GM15510 (cell line): ENCODE data around the gene MSH5.

Experiments used
- POLR2A ChIP-seq: IDR thresholded peaks from 3 replicates; pipeline ENCODE4 v1.6.1; 2011; ENCODE audit warnings: borderline replicate concordance; ENCODE audit not compliant: insufficient read length; ENCODE audit errors: extremely low read depth

Gene MSH5

GRCh38 chr6:31770860-31771259 is 31.1 kb downstream of the MSH5 start:
- no peak for TF ChIP-seq POLR2A

DNA sequence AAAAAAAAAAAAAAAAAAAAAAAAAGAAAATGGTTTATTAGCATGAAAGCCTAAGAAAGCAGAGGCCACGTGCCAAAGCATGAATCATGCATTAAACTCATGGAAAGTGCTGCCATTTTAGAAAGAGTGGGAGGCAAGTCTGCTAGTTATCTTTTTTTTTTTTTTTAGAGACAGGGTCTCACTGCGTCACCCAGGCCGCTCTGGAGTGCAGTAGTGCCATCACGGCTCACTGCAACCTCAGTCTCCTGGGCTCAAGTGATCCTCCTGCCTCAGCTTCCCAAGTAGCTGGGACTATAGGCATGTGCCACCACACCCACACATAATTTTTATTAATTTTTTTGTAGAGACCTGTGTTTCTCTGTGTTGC is 32.2 kb downstream of the MSH5 start:
- no peak for TF ChIP-seq POLR2A

DNA sequence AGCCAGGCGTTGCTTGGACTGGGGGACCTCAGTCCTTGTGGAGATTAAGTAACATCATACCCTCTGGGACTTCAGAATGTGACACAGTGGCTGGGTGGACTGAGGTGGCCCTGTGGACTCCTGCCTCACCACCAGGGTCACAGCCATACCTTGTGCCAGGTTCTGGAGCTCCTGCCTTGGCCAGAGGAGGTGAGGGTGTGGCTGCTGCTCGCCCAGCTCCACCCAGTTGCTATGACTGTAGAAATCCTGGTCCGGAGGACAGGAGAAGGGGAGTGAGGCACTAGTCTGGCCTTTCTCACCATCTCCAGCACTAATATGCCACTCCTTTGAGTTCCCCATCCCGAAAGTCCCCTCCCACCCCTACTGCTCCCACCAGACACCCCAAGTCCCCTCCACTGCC is 35.4 kb downstream of the MSH5 start:
- no peak for TF ChIP-seq POLR2A

GRCh38 chr6:31775633-31776484 is 36.1 kb downstream of the MSH5 start:
- TF ChIP-seq POLR2A, result no peak

GRCh38 chr6:31776485-31776988 is 36.7 kb downstream of the MSH5 start:
- TF ChIP-seq POLR2A, result no peak

DNA sequence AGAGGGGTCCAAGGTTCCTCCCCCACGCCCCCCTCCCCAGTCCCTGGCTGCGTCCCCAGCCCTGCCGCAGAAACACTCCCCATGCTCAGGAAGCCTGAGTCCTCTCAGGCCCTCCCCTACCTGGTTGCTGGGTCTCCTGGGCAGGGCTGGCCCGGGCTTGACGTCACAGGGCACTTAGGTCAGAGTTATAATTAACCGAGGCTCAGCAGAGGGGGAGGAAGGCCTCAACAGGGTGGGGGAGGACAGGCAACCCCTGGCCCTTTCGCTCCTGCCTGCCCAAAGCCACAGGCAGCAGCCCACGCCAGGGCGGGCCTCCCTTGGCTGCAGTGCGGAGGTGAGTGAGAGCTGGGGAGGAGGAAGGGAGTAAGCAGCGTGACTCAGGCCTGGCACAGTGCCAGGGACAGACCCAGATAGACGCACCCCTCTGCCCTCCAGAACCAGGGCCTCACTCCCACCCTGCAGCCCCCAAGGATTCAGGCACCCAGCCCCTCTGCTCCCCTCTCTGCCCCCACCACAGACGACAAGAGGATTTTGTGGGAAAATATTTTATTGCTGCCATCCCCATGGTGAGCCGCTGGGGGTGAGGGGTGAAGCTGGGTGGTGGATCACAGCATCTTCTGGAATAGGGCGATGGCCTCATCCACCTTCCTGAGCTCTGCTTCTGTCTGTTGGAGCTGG is 37.3 kb downstream of the MSH5 start, which contains the start of gene VWA7:
Gene VWA7 (minus strand): TSS at position 340 of the 678 bp plus-strand sequence. CDS start 549 bp downstream, outside the sequence.
- no peak for TF ChIP-seq POLR2A

- TF ChIP-seq POLR2A, result no peak
These were observed 37.9 kb downstream of the MSH5 start for GRCh38 chr6:31777667-31778050.

DNA sequence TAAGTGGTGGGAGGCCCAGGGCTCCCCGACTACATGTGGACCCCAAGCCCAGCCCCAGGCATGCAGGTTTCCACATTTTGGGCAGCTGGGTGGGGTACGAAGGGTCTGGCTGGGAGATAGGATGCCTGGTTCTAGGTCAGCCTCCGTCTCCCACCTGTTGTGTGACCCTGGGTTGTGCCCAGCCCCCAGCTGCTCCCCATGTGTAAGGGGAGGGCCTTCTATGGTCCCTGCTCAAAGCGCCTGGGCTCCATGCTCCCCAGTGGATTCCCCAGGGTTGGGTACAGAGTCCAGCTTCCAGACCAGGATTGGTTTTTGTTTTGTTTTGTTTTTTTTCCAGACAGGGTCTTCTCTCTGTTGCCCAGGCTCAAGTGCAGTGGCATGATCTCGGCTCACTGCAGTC is 38.4 kb downstream of the MSH5 start:
- no peak for TF ChIP-seq POLR2A

GRCh38 chr6:31778999-31779885 is 39.4 kb downstream of the MSH5 start:
- TF ChIP-seq POLR2A, result no peak

DNA sequence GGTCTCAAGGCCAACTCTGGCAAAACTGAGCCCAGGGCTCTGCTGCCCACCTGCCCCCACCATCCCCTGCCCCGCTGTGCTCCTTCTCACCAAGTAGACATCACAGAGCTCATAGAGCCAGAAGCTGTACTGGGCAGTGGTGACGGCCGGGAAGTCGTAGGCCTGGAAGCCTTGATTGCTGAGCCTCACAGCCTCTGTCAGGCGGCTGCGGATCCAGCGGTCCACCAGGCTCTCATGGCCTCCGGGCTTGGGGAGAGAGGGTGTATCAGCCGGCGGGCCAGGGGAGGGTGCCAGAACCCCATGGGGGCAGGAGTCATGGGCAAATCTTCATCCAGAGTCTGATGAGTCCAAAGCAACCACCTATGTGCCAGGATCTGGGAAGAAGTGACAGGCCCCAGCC is 40.1 kb downstream of the MSH5 start:
- TF ChIP-seq POLR2A, result no peak

- TF ChIP-seq POLR2A, result no peak
These were observed 40.9 kb downstream of the MSH5 start for GRCh38 chr6:31780507-31781243.

- TF ChIP-seq POLR2A, result no peak
These were observed 41.7 kb downstream of the MSH5 start for GRCh38 chr6:31781244-31782125.
